ENCODE data around the gene KCND3. TPM values are rescaled to one million over a fixed set of nuclear protein-coding genes. Genes with fewer than 3 reads are reported as not detected.
A peak's percentile ranks its signal among the peaks of the same experiment; 100 is the strongest.

The KCND3 gene
- total and polyA plus RNA-seq, 5 donors = 11.4 to 30.4 (median 26.9) TPM

- no peak overlapping the region for H3K4me3 ChIP-seq (ENCODE audit: low read length)
- no peak for DNase-seq
- H3K27me3 ChIP-seq (ENCODE audit: control insufficient read depth, insufficient read depth) = no peaks in the 10 kb centered on the region
- no peak for ATAC-seq
- no peaks in the 10 kb centered on the region for H3K9me3 ChIP-seq (ENCODE audit: control insufficient read depth, low read length)
- WGBS = 36% methylated on average over 16 of the region's 16 CpGs
- intact Hi-C loops (cut with DNase I) = no loop called here
- H3K27ac ChIP-seq (ENCODE audit: low read length) = no peak overlapping the region
- peaks cover 5% of the 10 kb centered on the region for H3K4me1 ChIP-seq (ENCODE audit: control insufficient read depth, insufficient read depth, low read length)
Observed at GRCh38 chr1:111895469-111895868, 94.0 kb downstream of the KCND3 start.

DNA sequence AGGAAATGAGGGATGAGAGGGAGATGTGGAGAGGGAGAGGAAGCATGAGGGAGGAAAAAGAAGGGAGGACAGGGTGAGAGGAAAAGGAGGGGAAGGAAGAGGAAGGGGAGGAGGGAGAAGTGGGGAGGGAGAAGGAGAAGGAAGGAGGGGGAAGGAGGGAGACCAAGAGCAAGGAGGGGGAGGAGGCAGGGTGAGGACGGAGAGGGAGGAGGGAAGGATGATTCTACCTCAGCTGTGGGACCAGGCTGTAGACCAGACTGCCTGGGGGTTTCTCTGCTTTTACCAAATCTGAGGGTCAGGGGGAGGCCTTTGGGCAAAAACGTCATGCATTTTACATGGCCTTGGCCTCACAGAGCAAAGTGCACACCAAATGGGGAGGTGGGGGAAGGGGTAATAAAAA lies 94.5 kb downstream of the KCND3 start:
- no peak for DNase-seq
- WGBS = 44% methylated on average over 2 of the region's 2 CpGs
- H3K27me3 ChIP-seq (ENCODE audit: control insufficient read depth, insufficient read depth) = no peaks in the 10 kb centered on the region

GRCh38 chr1:111894497-111894896 lies 95.0 kb downstream of the KCND3 start:
- no peak for ATAC-seq
- Histone ChIP-seq H3K9me3 (ENCODE audit: control insufficient read depth, low read length) (no peaks in the 10 kb centered on the region), H3K4me3 (ENCODE audit: low read length) (no peak overlapping the region), H3K27ac (ENCODE audit: low read length) (no peak overlapping the region), H3K4me1 (ENCODE audit: control insufficient read depth, insufficient read depth, low read length) (peaks cover 5% of the 10 kb centered on the region), H3K27me3 (ENCODE audit: control insufficient read depth, insufficient read depth) (no peaks in the 10 kb centered on the region)
- DNase-seq = no peak
- 68% methylated on average over 6 of the region's 6 CpGs for WGBS
- intact Hi-C loops (cut with DNase I) = no loop called here

More for the DNA sequence above, 94.5 kb downstream of the KCND3 start:
- peaks cover 5% of the 10 kb centered on the region for H3K4me1 ChIP-seq (ENCODE audit: control insufficient read depth, insufficient read depth, low read length)
- H3K27ac ChIP-seq (ENCODE audit: low read length) = no peak overlapping the region
- no peaks in the 10 kb centered on the region for H3K9me3 ChIP-seq (ENCODE audit: control insufficient read depth, low read length)
- no peak for ATAC-seq
- intact Hi-C loops (cut with DNase I) = no loop called here
- no peak overlapping the region for H3K4me3 ChIP-seq (ENCODE audit: low read length)

GRCh38 chr1:111891566-111891965 lies 97.9 kb downstream of the KCND3 start:
- Histone ChIP-seq H3K4me3 (ENCODE audit: low read length) (no peak overlapping the region), H3K27me3 (ENCODE audit: control insufficient read depth, insufficient read depth) (no peaks in the 10 kb centered on the region), H3K9me3 (ENCODE audit: control insufficient read depth, low read length) (no peaks in the 10 kb centered on the region), H3K4me1 (ENCODE audit: control insufficient read depth, insufficient read depth, low read length) (peaks cover 6% of the 10 kb centered on the region), H3K27ac (ENCODE audit: low read length) (no peak overlapping the region)
- ATAC-seq = no peak
- WGBS = 86% methylated on average over 3 of the region's 3 CpGs
- intact Hi-C loops (cut with DNase I) = no loop called here
- DNase-seq = no peak

GRCh38 chr1:111888740-111889376 lies 100.6 kb downstream of the KCND3 start:
- Histone ChIP-seq H3K27ac (ENCODE audit: low read length) (no peak overlapping the region), H3K4me1 (ENCODE audit: control insufficient read depth, insufficient read depth, low read length) (peaks cover 8% of the 10 kb centered on the region), H3K27me3 (ENCODE audit: control insufficient read depth, insufficient read depth) (no peaks in the 10 kb centered on the region), H3K9me3 (ENCODE audit: control insufficient read depth, low read length) (no peaks in the 10 kb centered on the region), H3K4me3 (ENCODE audit: low read length) (no peak overlapping the region)
- DNase-seq (no peak), ATAC-seq (no peak)
- WGBS = 65% methylated on average over 8 of the region's 8 CpGs
- intact Hi-C loops (cut with DNase I) = no loop called here

GRCh38 chr1:111887875-111888274 lies 101.6 kb downstream of the KCND3 start:
- Histone ChIP-seq H3K27me3 (ENCODE audit: control insufficient read depth, insufficient read depth) (no peaks in the 10 kb centered on the region), H3K27ac (ENCODE audit: low read length) (no peak overlapping the region), H3K4me3 (ENCODE audit: low read length) (no peak overlapping the region), H3K9me3 (ENCODE audit: control insufficient read depth, low read length) (no peaks in the 10 kb centered on the region), H3K4me1 (ENCODE audit: control insufficient read depth, insufficient read depth, low read length) (peaks cover 6% of the 10 kb centered on the region)
- DNase-seq = no peak
- intact Hi-C loops (cut with DNase I) = no loop called here
- no peak for ATAC-seq
- WGBS = 88% methylated on average over 1 of the region's 1 CpG

- intact Hi-C loops (cut with DNase I) = no loop called here
- 67% methylated on average over 3 of the region's 3 CpGs for WGBS
- Histone ChIP-seq H3K9me3 (ENCODE audit: control insufficient read depth, low read length) (no peaks in the 10 kb centered on the region), H3K27ac (ENCODE audit: low read length) (no peak overlapping the region), H3K4me1 (ENCODE audit: control insufficient read depth, insufficient read depth, low read length) (peaks cover 8% of the 10 kb centered on the region), H3K4me3 (ENCODE audit: low read length) (no peak overlapping the region), H3K27me3 (ENCODE audit: control insufficient read depth, insufficient read depth) (no peaks in the 10 kb centered on the region)
- ATAC-seq (no peak), DNase-seq (no peak)
Observed at GRCh38 chr1:111887385-111887784, 102.1 kb downstream of the KCND3 start.

DNA sequence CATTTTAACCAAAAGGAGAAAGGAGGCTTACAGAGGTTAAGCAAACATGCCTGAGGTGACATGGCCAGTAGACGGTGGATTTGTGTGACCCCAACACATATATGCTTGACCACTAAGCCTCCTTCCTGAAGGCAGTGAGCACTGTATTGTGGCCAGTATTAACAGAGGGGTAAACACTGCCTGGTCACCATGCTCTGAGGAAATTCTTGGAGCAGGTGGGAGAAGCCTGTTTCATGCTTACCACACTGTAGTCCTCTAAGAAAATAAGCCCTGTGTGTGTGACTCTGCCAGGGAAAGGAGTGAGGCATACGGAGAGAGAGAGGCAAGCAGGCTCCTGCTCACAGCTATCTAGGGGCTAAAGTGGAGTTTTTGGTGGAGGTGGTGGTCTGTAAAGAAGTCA lies 102.7 kb downstream of the KCND3 start:
- no peaks in the 10 kb centered on the region for H3K27me3 ChIP-seq (ENCODE audit: control insufficient read depth, insufficient read depth)
- no peak for DNase-seq
- no peak for ATAC-seq
- intact Hi-C loops (cut with DNase I) = no loop called here
- peak overlapping the region; percentile 14 for H3K27ac ChIP-seq (ENCODE audit: low read length)
- H3K4me1 ChIP-seq (ENCODE audit: control insufficient read depth, insufficient read depth, low read length) = peaks cover 8% of the 10 kb centered on the region
- no peaks in the 10 kb centered on the region for H3K9me3 ChIP-seq (ENCODE audit: control insufficient read depth, low read length)
- no peak overlapping the region for H3K4me3 ChIP-seq (ENCODE audit: low read length)
- 55% methylated on average over 2 of the region's 2 CpGs for WGBS

DNA sequence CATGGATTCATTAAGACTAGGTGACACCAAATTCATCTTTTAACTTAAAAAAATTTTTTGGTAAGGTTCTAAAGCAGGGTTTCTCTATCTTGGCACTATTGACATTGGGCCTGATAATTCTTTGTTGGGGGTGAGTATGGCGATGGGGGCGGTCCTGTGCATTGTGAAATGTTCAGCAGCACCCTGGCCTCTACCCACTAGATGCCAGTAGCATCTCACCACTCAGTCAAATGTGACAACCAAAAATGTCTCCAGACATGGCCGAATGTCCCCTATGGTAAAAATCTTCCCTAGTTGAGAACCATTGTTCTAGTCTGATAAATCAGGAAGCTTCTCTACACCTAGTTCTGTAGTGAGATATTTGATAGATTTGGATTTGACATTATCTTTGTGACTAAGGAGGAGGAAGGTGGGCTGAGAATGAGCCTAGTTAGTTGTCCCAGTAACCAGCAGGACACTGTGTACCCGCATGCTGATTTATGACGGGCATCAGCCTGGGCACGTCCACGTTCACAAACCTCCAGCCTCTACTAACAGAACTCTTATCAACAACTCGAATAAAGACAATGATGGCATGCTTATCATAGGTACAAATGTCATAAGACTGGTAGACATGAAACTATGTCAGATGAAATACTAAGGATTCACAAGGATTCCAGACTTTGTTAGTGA lies 104.6 kb downstream of the KCND3 start:
- peak; percentile 52 to 67 for ATAC-seq
- WGBS = 66% methylated on average over 8 of the region's 8 CpGs
- H3K27ac ChIP-seq (ENCODE audit: low read length) = no peak overlapping the region

GRCh38 chr1:111882986-111883560 lies 106.4 kb downstream of the KCND3 start:
- H3K4me1 ChIP-seq (ENCODE audit: control insufficient read depth, insufficient read depth, low read length) = peaks cover 8% of the 10 kb centered on the region
- ATAC-seq (no peak), DNase-seq (peak in 1 of 3 donors; percentile 61)
- WGBS = 39% methylated on average over 10 of the region's 10 CpGs
- H3K27ac ChIP-seq (ENCODE audit: low read length) = no peak overlapping the region
- no peaks in the 10 kb centered on the region for H3K27me3 ChIP-seq (ENCODE audit: control insufficient read depth, insufficient read depth)
- intact Hi-C loops (cut with DNase I) = no loop called here
- H3K9me3 ChIP-seq (ENCODE audit: control insufficient read depth, low read length) = no peaks in the 10 kb centered on the region
- no peak overlapping the region for H3K4me3 ChIP-seq (ENCODE audit: low read length)

More for the DNA sequence above, 104.6 kb downstream of the KCND3 start:
- no peaks in the 10 kb centered on the region for H3K9me3 ChIP-seq (ENCODE audit: control insufficient read depth, low read length)
- intact Hi-C loops (cut with DNase I) = no loop called here
- DNase-seq = no peak
- no peaks in the 10 kb centered on the region for H3K27me3 ChIP-seq (ENCODE audit: control insufficient read depth, insufficient read depth)
- H3K4me1 ChIP-seq (ENCODE audit: control insufficient read depth, insufficient read depth, low read length) = peaks cover 8% of the 10 kb centered on the region
- no peak overlapping the region for H3K4me3 ChIP-seq (ENCODE audit: low read length)

GRCh38 chr1:111882559-111882958 lies 106.9 kb downstream of the KCND3 start:
- intact Hi-C loops (cut with DNase I) = no loop called here
- Histone ChIP-seq H3K9me3 (ENCODE audit: control insufficient read depth, low read length) (no peaks in the 10 kb centered on the region), H3K27me3 (ENCODE audit: control insufficient read depth, insufficient read depth) (no peaks in the 10 kb centered on the region), H3K4me1 (ENCODE audit: control insufficient read depth, insufficient read depth, low read length) (peaks cover 8% of the 10 kb centered on the region), H3K4me3 (ENCODE audit: low read length) (no peak overlapping the region), H3K27ac (ENCODE audit: low read length) (no peak overlapping the region)
- no peak for DNase-seq
- WGBS = 76% methylated on average over 6 of the region's 6 CpGs
- ATAC-seq = no peak
